Stomach (tissue), 9 donors: Measurements from ENCODE around the gene CUEDC2. TPM values are rescaled to one million over a fixed set of nuclear protein-coding genes. Genes with fewer than 3 reads are reported as not detected.
A peak's percentile ranks its signal among the peaks of the same experiment; 100 is the strongest.

Experiments used
- DNase-seq, 2 donors: peaks; one replicate each; pipeline versions ENCODE4 v3.0.0 to v3.0.0-alpha.2; 2013 to 2019
- H3K27ac ChIP-seq, 5 donors: fragments of 200-600 bp in 4 of 5; sonication (generic) in 4 of 5; one replicate each; pipeline ENCODE4 v1.5.1; 2013 to 2019; ENCODE audit warnings: mild to moderate bottlenecking in 1 of 5, moderate library complexity in 1 of 5
- H3K27me3 ChIP-seq, 3 donors: fragments of 200-600 bp; sonication (generic); one replicate each; pipeline ENCODE4 v1.5.1; 2017 to 2019; ENCODE audit warnings: mixed run types in 1 of 3
- H3K36me3 ChIP-seq, 4 donors: fragments of 200-600 bp; sonication (generic); 1 replicate in 3 of 4; 2 replicates in 1 of 4; pipeline ENCODE4 v1.5.1; 2016 to 2019
- H3K4me1 ChIP-seq, 4 donors: fragments of 200-600 bp; sonication (generic); one replicate each; pipeline ENCODE4 v1.5.1; 2016 to 2019
- H3K4me3 ChIP-seq, 4 donors: fragments of 200-600 bp; sonication (generic) in 3 of 4; one replicate each; pipeline ENCODE4 v1.5.1; 2016 to 2019; ENCODE audit warnings: mild to moderate bottlenecking in 1 of 4
- H3K9me3 ChIP-seq, 4 donors: fragments of 200-600 bp; sonication (generic); one replicate each; pipeline ENCODE4 v1.5.1; 2016 to 2019
- EP300 ChIP-seq: sonication (generic); formaldehyde crosslinking; IDR thresholded peaks from one replicate; pipeline ENCODE4 v1.6.1; 2017; ENCODE audit warnings: antibody characterized with exemption
- POLR2A ChIP-seq, 4 donors: fragments of 450-650 bp; IDR thresholded peaks; one replicate each; pipeline ENCODE4 v1.6.1; 2016; ENCODE audit warnings: antibody characterized with exemption in 4 of 4, control low read depth in 2 of 4, mild to moderate bottlenecking in 1 of 4, moderate library complexity in 1 of 4
- POLR2AphosphoS5 ChIP-seq, 3 donors: sonication (generic); formaldehyde crosslinking; IDR thresholded peaks; one replicate each; pipeline ENCODE4 v1.6.1; 2016; ENCODE audit warnings: antibody characterized with exemption in 3 of 3
- WGBS, 5 donors: extraction: QIAGEN DNeasy Blood & Tissue Kit in 3 of 5; methylation state at CpG; one replicate each; pipeline versions ENCODE4 v1.1.5 to v1.1.7; 2013 to 2018; 5-methylcytosine and 5-hydroxymethylcytosine counted together
- intact Hi-C: fragments of 100-400 bp; cut with DNase I; formaldehyde crosslinking; loops from one replicate; pipeline ENCODE4 v1.15.1; 2023; ENCODE audit warnings: low total_unique reads
- polyA plus RNA-seq, 3 donors: library from polyadenylated mRNA; stranded (reverse); fragments of 200-250 nt; gene quantifications; one replicate each; pipeline ENCODE4 v1.2.3, GENCODE V29; 2013
- total RNA-seq, 5 donors: library from RNA; depleted of rRNA; stranded (reverse); fragments of >200 nt; gene quantifications; one replicate each; pipeline versions ENCODE4 v1.1.0 to v1.2.3, GENCODE V29; 2014 to 2016
- TF ChIP-seq, protein P1 (sequence below), 7 experiments: fragments of 450-650 bp in 4 of 7; fragments of 200-600 bp in 3 of 7; sonication (generic) in 3 of 7; IDR thresholded peaks; one replicate each; pipeline ENCODE4 v1.5.1; 2016 to 2019; ENCODE audit warnings: antibody characterized with exemption in 7 of 7, control low read depth in 2 of 7, mild to moderate bottlenecking in 1 of 7
- donor health status: healthy with polysubstance abuse.
- donor health status: Bipolar disorder and iron deficiency.
- donor health status: healthy.

CUEDC2 gene
- total and polyA plus RNA-seq, 8 donors, result 15.9 to 145 (median 41.2) TPM

DNA sequence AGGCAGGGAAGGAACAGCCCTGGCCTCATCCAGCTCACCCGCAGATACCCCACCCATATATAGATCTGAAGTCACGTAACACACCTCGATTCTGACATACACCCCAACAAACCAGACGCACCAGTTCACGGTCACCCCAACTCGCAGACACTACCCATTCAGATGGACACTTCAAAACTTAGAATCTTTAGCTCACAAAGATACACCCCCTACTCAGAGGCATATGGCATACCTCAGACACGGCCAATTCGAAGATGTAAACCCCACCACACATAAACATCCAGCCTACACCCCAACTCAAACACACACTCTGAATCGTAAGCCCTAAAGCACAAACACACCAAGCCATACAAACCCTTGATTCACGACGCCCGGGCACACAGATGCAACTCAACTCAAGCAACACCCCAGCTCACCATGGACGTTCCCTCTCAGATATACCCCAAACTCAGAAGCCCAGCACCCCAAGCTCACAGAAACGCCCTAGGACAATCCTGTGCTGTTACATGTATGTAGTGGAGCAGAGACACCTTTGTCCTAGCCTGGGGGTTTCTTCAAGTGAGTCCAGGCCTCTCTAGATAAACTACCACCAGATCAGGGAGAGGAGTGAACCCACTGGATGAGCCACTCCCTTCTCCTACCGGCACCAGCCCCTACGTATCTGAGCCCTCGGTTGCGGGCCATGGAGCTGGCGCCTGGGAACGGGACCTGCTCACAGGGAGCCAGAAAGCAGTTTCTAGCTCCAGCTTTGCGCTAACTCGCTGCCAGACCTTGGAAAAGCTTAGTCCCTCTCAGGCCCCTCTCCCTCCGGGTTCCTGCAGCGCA is 22.6 kb downstream of the CUEDC2 start:
- Histone ChIP-seq H3K9me3 (no peaks in the 10 kb centered on the region), H3K4me1 (peaks cover 14 to 44% (median 28%) of the 10 kb centered on the region in 4 donors), H3K4me3 (peak overlapping the region; percentile 49 to 58 (median 55)), H3K36me3 (no peaks in the 10 kb centered on the region), H3K27me3 (peaks cover 21 to 88% (median 73%) of the 10 kb centered on the region in 3 donors), H3K27ac (peak overlapping the region in 4 of 5 donors; percentile 26 to 98 (median 70))
- no peak for DNase-seq
- WGBS, 5 donors, result 26 to 30% (median 29%) methylated on average over 19 to 24 of the region's 24 CpGs
- TF ChIP-seq, protein P1, sequence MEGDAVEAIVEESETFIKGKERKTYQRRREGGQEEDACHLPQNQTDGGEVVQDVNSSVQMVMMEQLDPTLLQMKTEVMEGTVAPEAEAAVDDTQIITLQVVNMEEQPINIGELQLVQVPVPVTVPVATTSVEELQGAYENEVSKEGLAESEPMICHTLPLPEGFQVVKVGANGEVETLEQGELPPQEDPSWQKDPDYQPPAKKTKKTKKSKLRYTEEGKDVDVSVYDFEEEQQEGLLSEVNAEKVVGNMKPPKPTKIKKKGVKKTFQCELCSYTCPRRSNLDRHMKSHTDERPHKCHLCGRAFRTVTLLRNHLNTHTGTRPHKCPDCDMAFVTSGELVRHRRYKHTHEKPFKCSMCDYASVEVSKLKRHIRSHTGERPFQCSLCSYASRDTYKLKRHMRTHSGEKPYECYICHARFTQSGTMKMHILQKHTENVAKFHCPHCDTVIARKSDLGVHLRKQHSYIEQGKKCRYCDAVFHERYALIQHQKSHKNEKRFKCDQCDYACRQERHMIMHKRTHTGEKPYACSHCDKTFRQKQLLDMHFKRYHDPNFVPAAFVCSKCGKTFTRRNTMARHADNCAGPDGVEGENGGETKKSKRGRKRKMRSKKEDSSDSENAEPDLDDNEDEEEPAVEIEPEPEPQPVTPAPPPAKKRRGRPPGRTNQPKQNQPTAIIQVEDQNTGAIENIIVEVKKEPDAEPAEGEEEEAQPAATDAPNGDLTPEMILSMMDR (IDR thresholded peaks at IDR 0.05), result no peak
- TF ChIP-seq EP300 (no peak), POLR2A (IDR thresholded peaks at IDR 0.05) (no peak), POLR2AphosphoS5 (IDR thresholded peaks at IDR 0.05) (no peak)
- intact Hi-C loops, result no loop called here

DNA sequence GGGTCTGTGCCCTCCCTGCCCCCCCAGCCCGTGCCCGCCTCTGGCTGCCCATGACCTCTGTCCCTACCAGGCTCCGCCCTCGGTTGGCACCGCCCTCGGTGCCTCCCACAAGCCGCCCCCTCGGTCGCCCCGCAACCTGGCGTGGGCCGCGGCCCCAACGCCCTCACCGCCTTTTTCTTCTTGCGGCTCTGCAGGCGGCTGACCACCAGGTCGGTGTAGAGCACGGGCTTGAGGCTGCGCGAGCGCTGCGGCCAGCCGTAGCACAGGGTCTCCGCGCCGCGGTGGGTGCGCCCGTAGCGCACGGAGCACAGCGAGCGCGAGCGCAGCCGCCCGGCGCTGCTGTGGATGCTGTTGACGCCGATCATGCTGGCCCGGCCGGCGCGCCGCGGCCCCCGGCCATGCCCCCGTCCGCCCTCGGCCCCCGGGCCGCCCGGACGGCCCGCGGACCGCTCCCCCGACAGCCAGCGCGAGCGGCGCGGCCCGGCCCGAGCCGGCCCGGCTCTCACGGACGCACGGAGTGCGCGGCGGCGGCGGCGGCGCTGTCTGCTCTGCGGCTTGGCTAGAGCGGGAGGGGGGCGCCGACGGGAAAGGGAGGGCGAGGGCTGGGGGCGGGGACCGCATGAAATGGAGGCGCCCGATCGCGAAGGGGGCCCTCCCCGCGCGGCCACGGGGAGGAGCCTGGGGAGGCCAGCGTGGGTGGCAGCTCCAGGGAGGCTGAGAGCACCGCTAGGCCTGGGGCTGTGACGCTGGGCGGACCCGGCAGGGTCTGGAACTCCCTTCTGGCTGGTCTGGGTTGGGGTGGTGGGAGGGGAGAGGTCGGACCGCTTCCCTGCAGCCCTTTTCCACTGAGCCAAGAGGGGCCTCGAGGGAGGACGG is 23.4 kb downstream of the CUEDC2 start:
- TF ChIP-seq POLR2AphosphoS5 (IDR thresholded peaks at IDR 0.05), result peak in 1 of 3 donors; percentile 27
- TF ChIP-seq, protein P1 (IDR thresholded peaks at IDR 0.05), result no peak
- 1 to 2% (median 1%) methylated on average over 16 to 100 of the region's 103 CpGs for WGBS, 5 donors
- intact Hi-C loops, result no loop called here
- no peaks in the 10 kb centered on the region for H3K9me3 ChIP-seq
- H3K4me1 ChIP-seq, result peaks cover 14 to 44% (median 28%) of the 10 kb centered on the region in 4 donors
- peak overlapping the region in 4 of 5 donors; percentile 42 to 98 (median 72) for H3K27ac ChIP-seq
- peak in 1 of 2 donors; percentile 94 for DNase-seq
- H3K27me3 ChIP-seq, result peaks cover 14 to 79% (median 68%) of the 10 kb centered on the region in 3 donors
- no peaks in the 10 kb centered on the region for H3K36me3 ChIP-seq
- H3K4me3 ChIP-seq, result peak overlapping the region; percentile 49 to 58 (median 55)

DNA sequence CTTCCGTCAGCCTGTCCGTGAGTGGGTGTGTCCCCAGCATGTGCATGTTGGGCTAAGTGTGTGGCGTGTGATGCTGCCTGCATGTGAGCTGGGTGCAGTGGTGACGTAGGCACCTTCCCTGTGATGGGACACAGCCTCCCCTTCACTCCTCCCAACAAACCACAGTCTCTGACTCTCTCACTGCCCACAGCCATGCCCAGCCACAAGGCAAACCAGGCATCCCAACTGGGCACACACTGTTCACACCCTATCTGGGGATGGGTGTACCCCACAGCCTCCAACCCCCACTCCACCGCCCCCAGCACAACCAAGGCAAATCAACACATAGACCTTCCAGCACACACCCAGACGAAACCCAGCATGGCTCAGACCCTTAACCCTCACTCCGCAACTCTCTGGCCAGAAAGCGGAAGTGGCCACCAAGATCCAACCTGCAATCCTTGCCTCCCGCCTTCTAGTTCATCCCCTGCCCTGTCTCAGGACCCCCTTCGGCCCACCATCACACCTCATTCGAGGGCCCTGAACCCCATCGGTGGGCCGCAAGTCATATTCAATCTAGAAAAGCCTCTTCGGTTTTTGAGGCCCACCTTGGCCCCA is 24.1 kb downstream of the CUEDC2 start:
- Histone ChIP-seq H3K36me3 (peaks cover 0 to 3% (median 1%) of the 10 kb centered on the region in 4 donors), H3K4me3 (peak overlapping the region; percentile 49 to 58 (median 55)), H3K27ac (peak overlapping the region in 4 of 5 donors; percentile 42 to 98 (median 72)), H3K4me1 (peaks cover 14 to 50% (median 32%) of the 10 kb centered on the region in 4 donors), H3K9me3 (no peaks in the 10 kb centered on the region), H3K27me3 (peaks cover 14 to 72% (median 62%) of the 10 kb centered on the region in 3 donors)
- peak in 1 of 2 donors; percentile 75 for DNase-seq
- intact Hi-C loops, result no loop called here
- WGBS, 5 donors, result 53 to 65% (median 57%) methylated on average over 10 to 14 of the region's 14 CpGs
- TF ChIP-seq POLR2A (IDR thresholded peaks at IDR 0.05) (no peak), POLR2AphosphoS5 (IDR thresholded peaks at IDR 0.05) (peak in 2 of 3 donors; percentile 45 to 56), EP300 (peak; percentile 94)
- TF ChIP-seq, protein P1 (IDR thresholded peaks at IDR 0.05), result no peak
